Esophagus squamous epithelium (tissue), 4 donors: ENCODE measurements around the gene KLF1.

Source experiments
- POLR2A ChIP-seq, 4 donors: fragments of 450-650 bp; IDR thresholded peaks; one replicate each; pipeline ENCODE4 v1.6.1; 2017; ENCODE audit warnings: antibody characterized with exemption in 4 of 4, mild to moderate bottlenecking in 4 of 4, moderate library complexity in 3 of 4
- TF ChIP-seq, protein P1 (sequence below), 6 experiments: fragments of 450-650 bp in 4 of 6; fragments of 200-600 bp in 2 of 6; sonication (generic) in 2 of 6; IDR thresholded peaks; one replicate each; pipeline ENCODE4 v1.5.1; 2016 to 2019; ENCODE audit warnings: antibody characterized with exemption in 6 of 6, mild to moderate bottlenecking in 4 of 6, moderate library complexity in 4 of 6

GRCh38 chr19:12837225-12837624 is 49.8 kb downstream of the KLF1 start:
- TF ChIP-seq, protein P1, sequence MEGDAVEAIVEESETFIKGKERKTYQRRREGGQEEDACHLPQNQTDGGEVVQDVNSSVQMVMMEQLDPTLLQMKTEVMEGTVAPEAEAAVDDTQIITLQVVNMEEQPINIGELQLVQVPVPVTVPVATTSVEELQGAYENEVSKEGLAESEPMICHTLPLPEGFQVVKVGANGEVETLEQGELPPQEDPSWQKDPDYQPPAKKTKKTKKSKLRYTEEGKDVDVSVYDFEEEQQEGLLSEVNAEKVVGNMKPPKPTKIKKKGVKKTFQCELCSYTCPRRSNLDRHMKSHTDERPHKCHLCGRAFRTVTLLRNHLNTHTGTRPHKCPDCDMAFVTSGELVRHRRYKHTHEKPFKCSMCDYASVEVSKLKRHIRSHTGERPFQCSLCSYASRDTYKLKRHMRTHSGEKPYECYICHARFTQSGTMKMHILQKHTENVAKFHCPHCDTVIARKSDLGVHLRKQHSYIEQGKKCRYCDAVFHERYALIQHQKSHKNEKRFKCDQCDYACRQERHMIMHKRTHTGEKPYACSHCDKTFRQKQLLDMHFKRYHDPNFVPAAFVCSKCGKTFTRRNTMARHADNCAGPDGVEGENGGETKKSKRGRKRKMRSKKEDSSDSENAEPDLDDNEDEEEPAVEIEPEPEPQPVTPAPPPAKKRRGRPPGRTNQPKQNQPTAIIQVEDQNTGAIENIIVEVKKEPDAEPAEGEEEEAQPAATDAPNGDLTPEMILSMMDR (IDR thresholded peaks at IDR 0.05) = no peak
- TF ChIP-seq POLR2A (IDR thresholded peaks at IDR 0.05) = no peak
